GM21576 (cell line): ENCODE data around the gene CA5A.

ENCODE experiments used
- ATAC-seq: cut with Tn5 transposase; IDR thresholded peaks from one replicate; pipeline ENCODE4 v1.9.1; 2021; ENCODE audit warnings: mild to moderate bottlenecking, moderate library complexity; ENCODE audit not compliant: unreplicated experiment

CA5A gene

DNA sequence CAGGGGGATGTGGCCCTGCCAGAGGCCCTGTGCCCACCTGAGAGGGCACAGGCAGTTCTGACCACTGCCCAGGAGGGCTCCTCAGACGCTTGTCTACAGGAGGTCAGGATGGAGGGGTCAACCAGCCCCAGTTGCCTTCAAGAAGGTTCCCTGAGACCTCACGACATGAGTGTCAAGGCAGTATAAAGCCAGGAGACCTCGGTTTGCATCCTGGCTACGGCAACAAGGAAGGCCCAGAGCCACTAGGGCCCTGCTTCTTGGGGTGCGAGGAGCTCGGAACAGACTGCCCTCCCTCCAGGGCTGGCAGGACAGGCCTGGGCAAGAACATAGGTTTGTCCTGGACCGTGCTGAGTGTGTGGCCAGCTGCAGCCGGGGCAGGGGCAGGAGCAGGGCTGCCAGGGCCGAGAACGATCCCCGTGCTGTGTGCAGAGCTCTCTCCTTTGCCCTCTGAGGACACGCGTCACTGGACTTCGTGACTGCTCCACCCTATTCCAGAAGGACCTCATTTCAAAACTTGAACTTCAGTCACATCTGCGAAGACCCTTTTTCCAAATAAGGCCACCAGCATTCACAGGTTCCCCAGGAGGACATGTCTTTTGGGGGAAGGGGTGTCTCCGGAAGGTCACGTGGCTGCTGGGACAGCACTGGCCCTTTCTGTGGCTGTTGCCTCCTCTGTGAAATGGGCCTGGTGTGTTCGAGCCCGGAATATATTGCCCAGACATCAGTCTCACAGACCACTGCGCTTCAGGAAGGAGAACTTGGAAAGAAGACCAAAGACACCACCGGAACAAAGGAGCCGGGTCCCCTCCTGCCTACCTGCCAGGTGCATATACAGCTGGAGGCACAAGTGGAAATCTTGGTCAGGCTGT, 94.8 kb downstream of the CA5A start:
- ATAC-seq, result no peak

DNA sequence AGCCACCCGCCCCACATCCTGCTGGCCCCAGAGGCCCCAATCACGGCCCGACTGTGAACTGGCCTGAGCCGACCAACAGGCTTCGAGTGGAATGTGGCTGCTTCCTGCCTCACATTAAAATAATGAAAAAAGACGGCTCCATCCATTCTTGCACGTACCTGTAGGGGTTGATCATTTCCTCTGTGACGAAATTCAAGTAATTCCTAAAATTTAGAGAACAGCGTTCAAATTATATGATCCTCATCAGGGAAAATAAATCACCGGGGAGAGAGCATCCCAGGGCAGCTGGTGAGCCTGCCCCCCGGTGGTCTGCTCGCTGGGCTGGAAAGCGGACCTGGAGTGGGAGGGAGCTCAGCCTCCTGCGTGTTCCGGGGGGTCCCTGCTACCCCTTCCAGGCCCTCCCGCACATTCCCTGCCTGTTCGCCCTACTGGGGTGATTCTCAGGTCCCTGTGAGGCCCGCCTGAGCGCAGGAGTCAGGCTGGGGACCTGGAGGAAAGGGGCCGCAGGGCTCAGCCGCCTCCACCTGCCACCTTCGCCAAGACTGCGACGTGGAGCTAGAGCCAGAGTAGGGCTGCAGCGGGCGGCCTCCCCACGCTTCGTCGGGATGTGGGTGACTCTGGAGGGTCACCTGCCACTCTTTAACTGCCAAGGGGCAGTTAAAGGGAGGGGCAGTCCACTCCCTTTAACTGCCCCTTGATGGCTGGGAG, 95.9 kb downstream of the CA5A start:
- ATAC-seq, result no peak

DNA sequence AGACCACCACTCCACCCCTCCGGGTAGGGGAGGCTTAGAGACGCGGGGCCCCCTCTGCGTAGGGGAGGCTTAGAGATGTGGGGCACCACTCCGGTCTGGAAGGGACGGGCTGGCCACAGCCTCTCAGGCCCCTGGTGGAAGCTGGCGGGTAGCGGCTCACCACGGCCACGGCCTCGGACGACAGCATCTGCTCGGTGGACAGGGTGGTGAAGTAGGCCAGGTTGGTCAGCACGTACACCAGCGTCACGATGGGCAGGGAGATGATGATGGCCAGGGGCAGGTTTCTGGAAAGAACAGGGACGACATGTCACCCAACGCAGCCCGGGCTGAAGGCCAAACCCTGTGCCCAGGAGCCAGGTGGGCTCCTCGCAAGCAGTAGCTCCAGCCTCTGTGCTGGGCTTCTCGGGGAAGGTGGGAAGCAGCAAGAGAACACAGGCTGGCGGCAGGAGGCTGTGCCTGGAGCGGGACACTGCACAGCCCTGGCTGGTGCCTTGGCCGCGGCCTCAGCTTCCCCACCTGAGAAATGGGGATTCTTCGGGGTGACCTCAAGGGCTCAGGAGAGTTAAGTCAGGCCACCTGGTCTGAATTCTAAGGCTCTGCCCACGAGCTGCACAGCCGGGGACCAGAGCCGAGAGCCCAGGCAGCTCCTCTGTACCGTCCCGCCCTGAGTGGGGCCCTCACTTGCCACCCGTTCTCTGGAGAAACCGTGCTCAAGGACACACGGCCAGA, 96.6 kb downstream of the CA5A start:
- no peak for ATAC-seq

DNA sequence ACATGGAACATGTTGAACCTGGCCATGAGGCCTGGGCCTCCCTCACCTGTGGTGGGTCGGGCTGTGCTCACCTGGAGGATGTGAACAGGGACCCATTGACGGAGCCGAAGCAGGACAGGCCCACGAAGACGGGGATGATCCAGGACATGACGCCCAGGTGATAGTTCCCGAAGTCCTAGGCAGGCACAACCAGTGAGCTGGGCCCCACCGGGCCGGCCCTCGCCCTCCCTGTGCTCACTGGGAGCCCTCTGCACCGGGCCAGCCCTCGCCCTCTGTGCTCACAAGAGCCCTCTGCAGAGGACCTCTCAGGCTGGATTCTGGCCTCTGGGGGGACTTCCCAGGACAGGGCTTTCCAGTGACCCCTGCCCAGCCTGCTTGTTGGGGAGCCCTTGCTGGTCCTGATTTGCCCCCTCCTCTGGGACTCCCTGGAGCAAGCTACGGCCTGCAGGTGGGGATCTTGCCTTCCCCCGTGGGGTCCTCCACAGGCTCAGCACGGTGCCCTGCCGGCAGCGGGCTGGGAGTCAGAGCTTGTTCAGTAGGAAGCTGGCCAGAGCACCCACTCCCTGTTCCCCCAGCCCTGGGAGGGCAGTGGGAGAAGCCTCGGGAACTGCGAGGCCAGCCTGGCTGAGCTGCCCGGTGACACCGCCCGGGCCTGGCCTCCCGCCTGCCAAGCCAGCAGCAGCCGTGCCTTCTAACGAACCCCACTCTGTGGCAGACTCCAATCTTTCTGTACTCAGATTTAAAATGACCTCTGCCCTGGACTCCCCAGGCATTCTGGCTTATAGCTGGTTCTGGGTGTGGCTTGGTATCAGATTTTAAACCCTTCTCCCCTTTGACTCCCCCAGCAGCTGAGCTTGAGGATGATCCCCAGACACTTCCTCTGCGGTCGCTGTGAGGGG, 97.4 kb downstream of the CA5A start:
- ATAC-seq, result no peak
